IPS DF 6.9 (cell line): ENCODE measurements around the gene PPIH.
"Not testable (repeated sequence)": the region's sequence is repeated elsewhere in the genome, so short reads cannot be mapped to it uniquely, and the experiment has no call there.

ENCODE experiments used
- DNase-seq: peaks from one replicate; pipeline ENCODE4 v3.0.0-alpha.2; 2013; ENCODE audit warnings: low read depth, low spot score
- H3K27ac ChIP-seq: one replicate; pipeline ENCODE4 v1.5.1; 2013; ENCODE audit warnings: low read length, control low read depth
- H3K27me3 ChIP-seq: 2 replicates; pipeline ENCODE4 v1.6.1; 2013; ENCODE audit warnings: mild to moderate bottlenecking, low read length; ENCODE audit not compliant: control insufficient read depth, insufficient read depth
- H3K36me3 ChIP-seq: 2 replicates; pipeline ENCODE4 v1.6.1; 2013; ENCODE audit warnings: low read length; ENCODE audit not compliant: control insufficient read depth, insufficient read depth
- H3K4me1 ChIP-seq: 2 replicates; pipeline ENCODE4 v1.6.1; 2013; ENCODE audit warnings: low read length; ENCODE audit not compliant: control insufficient read depth, insufficient read depth
- H3K4me3 ChIP-seq: 2 replicates; pipeline ENCODE4 v1.5.1; 2013; ENCODE audit warnings: mild to moderate bottlenecking, low read length
- H3K9me3 ChIP-seq: 2 replicates; pipeline ENCODE4 v1.6.1; 2013; ENCODE audit warnings: low read length, inconsistent platforms; ENCODE audit not compliant: control insufficient read depth, insufficient read depth
- WGBS: extraction: QIAGEN DNeasy Blood & Tissue Kit; methylation state at CpG from one replicate; pipeline ENCODE4 v1.1.7; 2013; ENCODE audit warnings: mixed read lengths, missing lambda C conversion rate; ENCODE audit not compliant: insufficient read length, insufficient coverage; 5-methylcytosine and 5-hydroxymethylcytosine counted together

Gene PPIH

DNA sequence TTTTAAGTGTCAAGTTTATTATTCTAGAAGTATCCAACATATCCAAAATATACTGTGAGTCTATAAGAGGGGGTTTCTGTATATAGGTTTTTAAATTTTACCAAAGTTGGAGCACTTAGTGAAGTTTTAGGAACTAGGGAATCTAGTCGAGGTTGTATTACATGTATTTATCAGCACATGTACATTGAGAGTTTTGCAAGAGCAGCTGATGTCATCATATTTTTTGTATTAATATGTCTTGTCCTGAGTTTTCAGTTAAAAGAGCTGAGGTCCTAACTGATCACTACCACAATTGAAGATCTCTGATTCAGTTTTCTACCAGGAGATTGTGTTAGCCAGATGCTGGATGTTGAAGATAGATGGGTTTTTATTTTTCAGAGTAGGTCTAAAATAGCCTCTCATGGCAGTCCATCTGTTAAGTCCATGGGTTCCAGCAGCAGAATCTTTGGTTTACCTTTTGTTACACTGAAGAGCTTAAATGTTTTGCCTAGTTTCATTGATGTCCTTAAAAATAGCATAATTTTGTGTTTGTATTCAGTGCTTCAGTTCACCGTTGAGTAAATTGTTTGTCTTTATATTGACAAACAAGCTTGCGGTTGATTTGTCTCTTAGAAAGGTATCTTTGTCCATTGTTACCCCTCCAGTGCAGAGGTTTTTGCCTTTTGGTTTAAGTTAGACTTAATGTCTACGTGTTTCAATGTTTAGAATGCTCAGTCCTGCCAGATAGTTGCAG, 40.0 kb downstream of the PPIH start:
- no peaks in the 10 kb centered on the region for H3K4me1 ChIP-seq
- H3K36me3 ChIP-seq, result peaks cover 29% of the 10 kb centered on the region; the same call in 1 of the 2 replicates
- H3K27me3 ChIP-seq, result no peaks in the 10 kb centered on the region; the same call in 1 of the 2 replicates
- no CpG with 5 or more reads among the region's 4 CpGs for WGBS
- H3K27ac ChIP-seq, result no peak overlapping the region
- DNase-seq, result no peak
- no peak overlapping the region for H3K4me3 ChIP-seq
- H3K9me3 ChIP-seq, result no peaks in the 10 kb centered on the region

DNA sequence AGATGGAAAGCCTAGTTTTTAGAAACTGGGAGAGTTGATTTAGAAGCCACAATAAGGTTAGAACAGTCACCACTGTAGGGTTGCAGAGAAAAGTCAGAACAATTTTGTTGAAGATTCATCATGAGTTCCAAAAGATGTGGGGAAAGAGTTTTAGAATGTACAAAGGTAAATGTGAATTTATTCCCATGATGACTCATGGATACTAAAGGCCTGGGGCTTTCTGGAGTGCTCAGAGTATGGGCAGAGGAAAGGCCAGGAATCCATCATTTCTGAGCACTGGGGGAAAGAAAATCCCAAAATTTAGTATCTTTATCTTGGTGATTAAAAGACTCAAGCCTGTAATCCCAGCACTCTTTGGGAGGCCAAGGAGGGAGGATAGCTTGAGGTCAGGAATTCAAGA, 41.8 kb downstream of the PPIH start:
- Histone ChIP-seq H3K9me3 (no peaks in the 10 kb centered on the region), H3K27ac (no peak overlapping the region), H3K4me1 (no peaks in the 10 kb centered on the region), H3K27me3 (no peaks in the 10 kb centered on the region; the same call in 1 of the 2 replicates), H3K36me3 (peaks cover 36% of the 10 kb centered on the region; the same call in 1 of the 2 replicates), H3K4me3 (no peak overlapping the region)
- no peak for DNase-seq

DNA sequence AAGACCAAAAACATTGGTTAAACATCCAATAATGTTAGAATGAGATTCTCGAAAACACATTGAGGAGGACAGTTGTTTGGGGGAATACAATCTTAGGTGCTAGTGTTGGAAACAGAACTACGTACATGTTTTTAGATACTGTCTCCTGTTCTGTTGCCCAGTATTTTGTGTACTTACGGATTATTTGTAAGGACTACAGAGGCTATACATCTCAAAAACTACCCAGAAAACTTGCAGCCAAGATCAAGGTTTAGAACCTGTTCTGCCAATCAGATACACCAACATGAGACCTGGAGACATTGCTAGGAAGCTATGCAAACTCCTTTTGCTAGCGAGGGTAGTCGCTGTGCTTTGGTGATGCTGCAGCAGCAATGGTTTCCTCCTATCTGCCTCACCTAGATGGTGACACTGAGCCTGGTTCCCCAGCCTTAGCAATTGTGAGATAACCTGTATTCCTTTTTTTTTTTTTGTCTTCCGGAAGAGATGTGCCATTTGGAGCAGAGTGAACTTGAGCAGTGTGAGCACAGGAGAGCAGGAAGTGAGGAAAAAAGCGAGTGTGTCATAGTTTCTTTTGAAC, 45.8 kb downstream of the PPIH start:
- no CpG with 5 or more reads among the region's 7 CpGs for WGBS
- Histone ChIP-seq H3K27ac (no peak overlapping the region), H3K36me3 (peaks cover 25% of the 10 kb centered on the region; the same call in 1 of the 2 replicates)

DNA sequence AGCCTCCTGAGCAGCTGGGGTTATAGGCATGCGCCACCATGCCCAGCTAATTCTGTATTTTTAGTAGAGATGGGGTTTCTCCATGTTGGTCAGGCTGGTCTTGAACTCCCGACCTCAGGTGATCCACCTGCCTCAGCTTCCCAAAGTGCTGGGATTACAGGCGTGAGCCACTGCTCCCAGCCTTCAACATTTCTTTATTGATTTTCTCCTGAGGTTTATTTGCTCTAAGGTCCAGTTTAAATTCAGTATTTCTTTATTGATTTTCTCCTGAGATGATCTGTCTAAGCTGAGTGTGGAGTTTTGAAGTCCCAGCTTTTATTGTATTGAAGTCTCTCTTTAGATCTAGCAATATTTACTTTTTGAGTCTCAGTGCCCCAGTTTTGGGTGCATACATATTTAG, 54.6 kb downstream of the PPIH start:
- not testable (repeated sequence) for H3K27ac ChIP-seq, DNase-seq, H3K9me3 ChIP-seq, H3K4me3 ChIP-seq, H3K36me3 ChIP-seq, H3K4me1 ChIP-seq, H3K27me3 ChIP-seq
- WGBS, result no CpG with 5 or more reads among the region's 3 CpGs

More for the DNA sequence above, 45.8 kb downstream of the PPIH start:
- no peaks in the 10 kb centered on the region for H3K4me1 ChIP-seq
- no peak for DNase-seq
- H3K4me3 ChIP-seq, result no peak overlapping the region
- H3K9me3 ChIP-seq, result no peaks in the 10 kb centered on the region
- H3K27me3 ChIP-seq, result no peaks in the 10 kb centered on the region

DNA sequence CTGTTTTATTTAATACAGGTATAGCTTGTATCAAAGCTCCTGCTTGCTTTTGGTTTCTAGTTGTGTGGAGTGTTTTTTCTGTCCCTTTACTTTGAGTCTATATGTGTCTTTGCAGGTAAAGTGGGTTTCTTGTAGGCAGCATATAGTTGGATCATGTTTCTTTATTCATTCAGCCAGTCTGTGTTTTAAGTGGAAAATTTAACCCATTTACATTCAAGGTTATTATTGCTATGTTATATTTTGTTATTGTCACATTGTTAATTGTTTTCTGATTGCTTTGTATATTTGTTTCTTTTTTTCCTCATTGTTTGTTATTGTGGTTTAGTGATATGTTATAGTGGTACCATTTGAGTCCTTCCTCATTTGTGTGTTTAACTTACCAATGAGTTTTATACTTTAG, 55.1 kb downstream of the PPIH start:
- Histone ChIP-seq H3K4me3 (no peak overlapping the region), H3K4me1 (no peaks in the 10 kb centered on the region), H3K27ac (no peak overlapping the region), H3K27me3 (no peaks in the 10 kb centered on the region), H3K9me3 (no peaks in the 10 kb centered on the region), H3K36me3 (no peaks in the 10 kb centered on the region)
- no peak for DNase-seq

DNA sequence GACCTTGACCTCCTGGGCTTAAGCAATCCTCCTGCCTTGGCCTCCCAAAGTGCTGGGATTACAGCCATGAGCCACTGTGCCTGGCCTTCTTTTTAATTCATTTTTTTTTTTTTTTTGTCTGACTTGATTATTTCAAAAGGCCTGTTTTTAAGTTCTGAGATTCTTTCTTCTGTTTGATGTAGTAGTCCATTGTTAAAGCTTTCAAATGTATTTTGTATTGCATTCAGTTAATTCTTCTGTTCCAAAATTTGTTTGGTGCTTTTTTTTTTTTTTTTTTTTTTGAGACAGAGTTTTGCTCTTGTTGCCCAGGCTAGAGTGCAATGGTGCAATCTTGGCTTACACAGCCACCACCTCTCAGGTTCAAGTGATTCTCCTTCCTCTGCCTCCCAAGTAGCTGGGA, 56.2 kb downstream of the PPIH start:
- H3K4me1 ChIP-seq, H3K4me3 ChIP-seq, H3K36me3 ChIP-seq, DNase-seq, H3K27ac ChIP-seq, H3K9me3 ChIP-seq, H3K27me3 ChIP-seq: not testable (repeated sequence)

DNA sequence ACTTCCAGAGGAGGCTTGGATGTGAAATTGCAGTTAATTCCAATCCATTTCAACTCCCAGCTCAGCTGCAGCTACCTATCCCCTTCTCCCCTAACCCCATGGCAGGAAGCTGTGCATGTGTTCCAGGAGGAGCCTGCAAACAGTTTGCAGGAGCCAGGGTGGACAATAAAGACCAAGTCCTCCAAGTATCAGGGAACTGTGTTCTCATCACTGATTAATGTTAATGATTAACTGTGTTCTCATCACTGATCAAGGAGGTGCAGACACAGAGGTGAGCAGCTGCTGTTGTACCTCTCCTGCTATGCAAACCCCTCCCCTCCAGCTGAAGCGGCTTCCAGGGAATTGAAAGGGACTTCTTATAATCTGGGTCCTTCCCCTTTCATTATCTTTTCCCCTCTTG, 62.6 kb downstream of the PPIH start:
- no peak overlapping the region for H3K27ac ChIP-seq
- peaks cover 1% of the 10 kb centered on the region; the same call in 1 of the 2 replicates for H3K4me1 ChIP-seq
- no peaks in the 10 kb centered on the region for H3K27me3 ChIP-seq
- H3K36me3 ChIP-seq, result no peaks in the 10 kb centered on the region
- no peak for DNase-seq
- H3K4me3 ChIP-seq, result no peak overlapping the region
- WGBS, result no CpG with 5 or more reads among the region's 1 CpG
- no peaks in the 10 kb centered on the region for H3K9me3 ChIP-seq

DNA sequence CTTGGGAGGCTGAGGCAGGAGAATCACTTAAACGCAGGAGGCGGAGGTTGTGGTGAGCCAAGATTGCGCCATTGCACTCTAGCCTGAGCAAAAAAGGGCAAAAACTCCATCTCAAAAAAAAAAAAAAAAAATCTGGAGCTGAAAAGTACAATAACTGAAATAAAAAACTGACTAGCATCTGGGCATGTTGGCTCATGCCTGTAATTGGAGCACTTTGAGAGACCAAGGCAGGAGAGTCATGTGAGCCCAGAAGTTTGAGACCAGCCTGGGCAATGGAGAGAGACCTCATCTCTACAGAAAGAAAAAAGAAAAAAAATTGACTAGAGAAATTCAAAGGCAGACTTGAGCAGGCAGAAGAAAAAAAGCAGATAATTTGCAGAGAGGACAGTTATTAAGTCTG, 63.7 kb downstream of the PPIH start:
- DNase-seq, result no peak
- Histone ChIP-seq H3K36me3 (no peaks in the 10 kb centered on the region), H3K27ac (no peak overlapping the region), H3K27me3 (no peaks in the 10 kb centered on the region), H3K4me1 (peaks cover 1% of the 10 kb centered on the region; the same call in 1 of the 2 replicates), H3K9me3 (no peaks in the 10 kb centered on the region), H3K4me3 (no peak overlapping the region)
- no CpG with 5 or more reads among the region's 3 CpGs for WGBS

DNA sequence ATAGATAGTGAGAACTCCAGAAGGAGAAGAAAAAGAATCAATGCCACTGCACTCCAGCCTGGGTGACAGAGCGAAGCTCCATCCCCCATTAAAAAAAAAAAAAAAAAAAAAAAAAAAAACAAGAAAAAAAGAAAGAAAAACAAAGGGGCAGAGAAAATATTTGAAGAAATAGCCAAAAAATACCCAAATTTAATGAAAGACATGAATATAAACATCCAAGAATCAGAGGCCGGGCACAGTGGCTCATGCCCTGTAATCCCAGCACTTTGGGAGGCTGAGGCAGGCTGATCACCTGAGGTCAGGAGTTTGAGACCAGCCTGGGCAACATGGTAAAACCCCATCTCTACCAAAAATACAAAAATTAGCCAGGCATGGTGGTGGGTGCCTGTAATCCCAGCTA, 64.2 kb downstream of the PPIH start:
- H3K9me3 ChIP-seq, H3K4me3 ChIP-seq, H3K36me3 ChIP-seq, H3K27me3 ChIP-seq, H3K27ac ChIP-seq, DNase-seq, H3K4me1 ChIP-seq: not testable (repeated sequence)
- WGBS, result no CpG with 5 or more reads among the region's 2 CpGs

DNA sequence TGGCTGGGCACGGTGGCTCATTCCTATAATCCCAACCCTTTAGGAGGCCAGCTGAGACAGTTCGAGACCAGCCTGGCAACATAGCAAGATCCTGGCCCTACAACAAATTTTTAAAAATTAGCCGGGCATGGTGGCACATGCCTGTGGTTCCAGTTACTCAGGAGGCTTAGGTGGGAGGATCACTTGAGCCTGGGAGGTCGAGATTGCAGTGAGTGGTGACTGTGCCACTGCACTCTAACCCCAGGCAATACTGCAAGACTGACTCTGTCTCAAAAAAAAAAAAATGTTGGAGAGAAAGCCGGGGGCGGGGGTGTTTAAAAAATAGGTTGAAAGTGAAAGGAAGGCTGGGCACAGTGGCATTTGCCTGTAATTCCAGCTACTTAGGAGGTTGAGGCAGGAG, 65.3 kb downstream of the PPIH start:
- WGBS, result no CpG with 5 or more reads among the region's 6 CpGs

DNA sequence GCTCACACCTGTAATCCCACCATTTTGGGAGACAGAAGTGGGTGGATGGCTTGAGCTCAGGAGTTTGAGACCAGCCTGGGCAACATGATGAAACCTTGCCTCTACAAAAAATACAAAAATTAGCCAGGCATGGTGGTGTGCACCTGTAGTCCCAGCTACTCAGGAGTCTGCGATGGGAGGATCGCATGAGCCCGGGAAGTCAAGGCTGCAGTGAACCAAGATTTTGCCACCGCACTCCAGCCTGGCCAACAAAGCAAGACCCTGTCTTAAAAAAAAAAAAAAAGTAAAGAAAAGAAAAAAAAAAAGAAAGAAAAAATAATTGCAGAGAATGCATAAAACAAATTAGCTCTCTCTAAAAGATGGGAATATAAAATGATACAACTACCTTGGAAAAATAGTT, 67.6 kb downstream of the PPIH start:
- H3K4me1 ChIP-seq, DNase-seq: not testable (repeated sequence)
- no CpG with 5 or more reads among the region's 4 CpGs for WGBS

More for the DNA sequence above, 65.3 kb downstream of the PPIH start:
- no peak for DNase-seq
- Histone ChIP-seq H3K36me3 (no peaks in the 10 kb centered on the region), H3K27me3 (no peaks in the 10 kb centered on the region), H3K27ac (no peak overlapping the region), H3K4me3 (no peak overlapping the region), H3K4me1 (peaks cover 1% of the 10 kb centered on the region; the same call in 1 of the 2 replicates), H3K9me3 (no peaks in the 10 kb centered on the region)

More for the DNA sequence above, 67.6 kb downstream of the PPIH start:
- H3K27ac ChIP-seq, H3K9me3 ChIP-seq, H3K36me3 ChIP-seq, H3K4me3 ChIP-seq, H3K27me3 ChIP-seq: not testable (repeated sequence)
